ENCODE data around the gene SLC25A6. TPM values are rescaled to one million over a fixed set of nuclear protein-coding genes. Genes with fewer than 3 reads are reported as not detected.
A peak's percentile ranks its signal among the peaks of the same experiment; 100 is the strongest.
"Not testable (repeated sequence)": the region's sequence is repeated elsewhere in the genome, so short reads cannot be mapped to it uniquely, and the experiment has no call there.

The SLC25A6 gene
- total RNA-seq, 1 donor from 2014 or later = 453 TPM

- H3K27ac Mint-ChIP-seq = no peak overlapping the region
- H3K36me3 Mint-ChIP-seq = peaks cover 18% of the 10 kb centered on the region
- no peaks in the 10 kb centered on the region for H3K4me1 Mint-ChIP-seq
- no peaks in the 10 kb centered on the region for H3K9me3 Mint-ChIP-seq
- no peaks in the 10 kb centered on the region for H3K27me3 Mint-ChIP-seq (ENCODE audit: low read depth)
- DNase-seq (ENCODE audit: low spot score in 2 of 2, unreplicated experiment in 2 of 2) = no peak
- no peak for TF ChIP-seq CTCF (IDR thresholded peaks at IDR 0.05; ENCODE audit: unreplicated experiment)
- H3K4me3 Mint-ChIP-seq = no peak overlapping the region
These were observed 33.9 kb downstream of the SLC25A6 start for GRCh38 chrX:1357993-1358392.

GRCh38 chrX:1355131-1356046 lies 36.5 kb downstream of the SLC25A6 start:
- Mint-ChIP-seq H3K4me1 (no peaks in the 10 kb centered on the region), H3K4me3 (no peak overlapping the region), H3K36me3 (peaks cover 16% of the 10 kb centered on the region), H3K27me3 (ENCODE audit: low read depth) (no peaks in the 10 kb centered on the region), H3K27ac (no peak overlapping the region), H3K9me3 (no peaks in the 10 kb centered on the region)
- TF ChIP-seq CTCF (IDR thresholded peaks at IDR 0.05; ENCODE audit: unreplicated experiment) = no peak
- no peak for DNase-seq (ENCODE audit: low spot score in 2 of 2, unreplicated experiment in 2 of 2)

- no peak for DNase-seq (ENCODE audit: low spot score in 2 of 2, unreplicated experiment in 2 of 2)
- no peaks in the 10 kb centered on the region for H3K4me1 Mint-ChIP-seq
- H3K27ac Mint-ChIP-seq = peak overlapping the region; percentile 64
- no peaks in the 10 kb centered on the region for H3K9me3 Mint-ChIP-seq
- no peak overlapping the region for H3K4me3 Mint-ChIP-seq
- TF ChIP-seq CTCF (IDR thresholded peaks at IDR 0.05; ENCODE audit: unreplicated experiment) = no peak
- no peaks in the 10 kb centered on the region for H3K27me3 Mint-ChIP-seq (ENCODE audit: low read depth)
- peaks cover 12% of the 10 kb centered on the region for H3K36me3 Mint-ChIP-seq
These were observed 37.6 kb downstream of the SLC25A6 start for GRCh38 chrX:1354036-1355019.

GRCh38 chrX:1351981-1352714 lies 39.8 kb downstream of the SLC25A6 start:
- DNase-seq (ENCODE audit: low spot score in 2 of 2, unreplicated experiment in 2 of 2) = no peak
- no peaks in the 10 kb centered on the region for H3K36me3 Mint-ChIP-seq
- no peaks in the 10 kb centered on the region for H3K27me3 Mint-ChIP-seq (ENCODE audit: low read depth)
- H3K4me3 Mint-ChIP-seq = no peak overlapping the region
- H3K4me1 Mint-ChIP-seq = no peaks in the 10 kb centered on the region
- H3K27ac Mint-ChIP-seq = no peak overlapping the region
- H3K9me3 Mint-ChIP-seq = no peaks in the 10 kb centered on the region
- no peak for TF ChIP-seq CTCF (IDR thresholded peaks at IDR 0.05; ENCODE audit: unreplicated experiment)

- DNase-seq (ENCODE audit: low spot score in 2 of 2, unreplicated experiment in 2 of 2); H3K9me3 Mint-ChIP-seq; H3K27me3 Mint-ChIP-seq (ENCODE audit: low read depth); H3K36me3 Mint-ChIP-seq; H3K4me3 Mint-ChIP-seq; H3K27ac Mint-ChIP-seq; H3K4me1 Mint-ChIP-seq: not testable (repeated sequence)
These were observed 42.3 kb downstream of the SLC25A6 start for GRCh38 chrX:1349606-1350005.

All from mesothelial cell of epicardium (in vitro differentiated cells).